Effector CD8-positive, alpha-beta T cell (primary cell): ENCODE results near the gene ZBTB12.

Experiments
- DNase-seq: peaks from one replicate; lab custom pipeline; 2025; lab: John Stamatoyannopoulos, UW

The ZBTB12 gene

GRCh38 chr6:31896856-31897611, 4.9 kb downstream of the ZBTB12 start:
- DNase-seq = no peak

GRCh38 chr6:31896493-31896855, 5.4 kb downstream of the ZBTB12 start:
- no peak for DNase-seq

- no peak for DNase-seq
Measured at GRCh38 chr6:31892821-31893220, 9.1 kb downstream of the ZBTB12 start.

- DNase-seq = no peak
Measured at GRCh38 chr6:31889331-31889972, 12.4 kb downstream of the ZBTB12 start.

- DNase-seq = peak; percentile 44
Measured at GRCh38 chr6:31888276-31889258, 13.3 kb downstream of the ZBTB12 start.

- no peak for DNase-seq
Measured at GRCh38 chr6:31887173-31888007, 14.5 kb downstream of the ZBTB12 start.

GRCh38 chr6:31886541-31886991, 15.3 kb downstream of the ZBTB12 start:
- no peak for DNase-seq

GRCh38 chr6:31884528-31885035, 17.3 kb downstream of the ZBTB12 start:
- DNase-seq = no peak

- no peak for DNase-seq
Measured at GRCh38 chr6:31883676-31884075, 18.2 kb downstream of the ZBTB12 start.

GRCh38 chr6:31882344-31882743, 19.5 kb downstream of the ZBTB12 start:
- no peak for DNase-seq

- DNase-seq = no peak
Measured at GRCh38 chr6:31881136-31881859, 20.6 kb downstream of the ZBTB12 start.

- DNase-seq = no peak
Measured at GRCh38 chr6:31880616-31881015, 21.3 kb downstream of the ZBTB12 start.

GRCh38 chr6:31879901-31880300, 22.0 kb downstream of the ZBTB12 start:
- DNase-seq = no peak

- DNase-seq = no peak
Measured at GRCh38 chr6:31879143-31879542, 22.7 kb downstream of the ZBTB12 start.

- no peak for DNase-seq
Measured at GRCh38 chr6:31878726-31879125, 23.2 kb downstream of the ZBTB12 start, which contains the start of gene SLC44A4. Gene SLC44A4 (minus strand): TSS chr6:31878997. CDS start chr6:31878980, 17 bp downstream.

- no peak for DNase-seq
Measured at GRCh38 chr6:31878222-31878621, 23.7 kb downstream of the ZBTB12 start.

- no peak for DNase-seq
Measured at GRCh38 chr6:31877651-31878161, 24.2 kb downstream of the ZBTB12 start.

- no peak for DNase-seq
Measured at GRCh38 chr6:31877125-31877650, 24.7 kb downstream of the ZBTB12 start.

GRCh38 chr6:31876357-31876756, 25.5 kb downstream of the ZBTB12 start:
- DNase-seq = no peak

GRCh38 chr6:31875877-31876276, 26.0 kb downstream of the ZBTB12 start:
- no peak for DNase-seq
